Suppressor macrophage treated with lipopolysaccharide for 4 hours (primary cell): Measurements from ENCODE around the gene TMPRSS13.
"Not testable (repeated sequence)": the region's sequence is repeated elsewhere in the genome, so short reads cannot be mapped to it uniquely, and the experiment has no call there.

Source experiments
- DNase-seq: peaks from one replicate; pipeline ENCODE4 v3.0.0-alpha.2; 2020

The TMPRSS13 gene

GRCh38 chr11:117928446-117929141, 608 bp downstream of the TMPRSS13 start:
- DNase-seq, result peak; percentile 73

- no peak for DNase-seq
These were observed 1.3 kb downstream of the TMPRSS13 start for GRCh38 chr11:117927926-117928325.

- DNase-seq, result not testable (repeated sequence)
These were observed 3.0 kb downstream of the TMPRSS13 start for GRCh38 chr11:117926166-117926565.

GRCh38 chr11:117925198-117925925, 3.8 kb downstream of the TMPRSS13 start:
- DNase-seq, result no peak

GRCh38 chr11:117924631-117925170, 4.5 kb downstream of the TMPRSS13 start:
- DNase-seq, result no peak

GRCh38 chr11:117923773-117924172, 5.4 kb downstream of the TMPRSS13 start:
- DNase-seq, result peak; percentile 26

GRCh38 chr11:117923275-117923674, 5.9 kb downstream of the TMPRSS13 start:
- no peak for DNase-seq

DNA sequence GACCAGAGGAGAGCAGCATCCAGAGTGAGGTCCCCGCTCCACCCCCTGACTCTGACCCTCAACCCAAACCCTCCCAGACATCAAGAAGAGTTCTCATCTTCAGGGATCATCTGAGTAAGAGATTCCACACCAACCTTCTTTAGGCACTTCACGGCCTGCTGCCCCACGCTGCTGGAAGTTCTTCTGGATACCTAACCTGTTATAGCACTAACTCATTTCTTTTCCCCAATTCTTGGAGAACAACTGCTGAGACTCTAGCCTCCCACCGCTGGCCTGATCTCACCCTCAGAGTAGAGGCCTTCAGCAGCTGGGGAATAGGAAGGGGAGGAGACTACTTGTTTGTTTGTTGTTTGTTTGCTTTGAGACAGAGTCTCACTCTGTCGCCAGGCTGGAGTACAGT, 7.3 kb downstream of the TMPRSS13 start:
- no peak for DNase-seq

DNA sequence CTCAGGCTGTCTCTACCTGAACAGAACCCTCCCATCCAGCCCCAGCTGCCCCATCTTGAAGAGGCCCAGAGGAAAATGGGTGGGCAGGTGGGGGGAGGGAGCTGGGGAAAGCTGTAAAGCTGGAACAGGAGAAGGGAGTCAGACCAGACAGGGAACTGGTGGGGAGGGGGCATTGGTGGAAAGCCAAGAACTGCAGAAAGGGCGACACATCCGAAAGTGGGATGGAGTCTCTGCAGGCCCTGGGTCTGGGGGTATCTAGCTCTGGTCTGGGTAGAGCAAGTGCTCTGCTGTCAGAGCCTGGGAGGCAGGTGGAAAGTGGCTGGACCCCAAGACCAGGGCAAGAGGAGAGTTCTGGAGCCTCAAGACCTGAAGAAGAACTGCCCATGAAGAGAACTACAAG, 7.7 kb downstream of the TMPRSS13 start:
- no peak for DNase-seq

DNA sequence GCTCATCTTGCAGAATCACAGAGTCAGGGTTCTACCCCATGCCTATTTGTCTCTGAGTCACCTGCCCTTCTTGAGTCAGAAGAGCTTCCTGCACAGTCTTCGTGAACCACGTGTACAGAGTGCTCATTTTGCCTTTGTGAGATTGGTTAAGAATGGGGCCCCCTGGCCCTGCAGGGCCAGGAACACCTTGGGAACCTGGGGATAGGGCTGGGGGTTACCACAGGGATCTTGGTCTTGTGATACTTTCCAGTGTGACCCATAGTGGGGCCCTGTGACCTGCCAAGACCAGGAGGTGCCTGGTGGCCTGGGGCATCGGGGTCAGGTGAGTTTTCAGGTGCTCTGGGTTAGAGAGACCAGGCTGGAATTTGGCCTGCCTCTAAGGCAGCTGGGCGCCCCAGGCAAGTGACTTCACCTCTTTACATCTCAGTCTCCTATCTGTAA, 9.4 kb downstream of the TMPRSS13 start:
- peak; percentile 56 for DNase-seq

DNA sequence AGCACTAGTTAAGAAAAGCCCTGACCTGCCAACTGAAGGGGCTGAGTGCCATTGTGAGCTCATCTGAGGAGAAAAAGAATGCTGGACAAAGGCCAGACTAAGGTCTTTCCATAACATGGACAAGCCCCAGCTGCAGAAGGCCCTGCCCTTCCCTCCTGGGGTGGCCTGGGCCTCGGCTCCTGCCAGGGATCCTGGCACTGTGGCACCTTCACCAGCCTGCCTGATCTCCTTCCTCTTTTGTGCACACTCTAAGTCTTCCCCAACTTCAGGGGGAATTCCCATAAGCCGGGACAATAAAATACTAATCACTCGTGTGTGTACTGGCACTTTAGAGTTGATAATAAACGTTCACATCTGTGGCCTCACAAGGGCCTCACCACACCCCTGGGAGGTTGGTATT, 9.9 kb downstream of the TMPRSS13 start:
- DNase-seq, result peak; percentile 50

DNA sequence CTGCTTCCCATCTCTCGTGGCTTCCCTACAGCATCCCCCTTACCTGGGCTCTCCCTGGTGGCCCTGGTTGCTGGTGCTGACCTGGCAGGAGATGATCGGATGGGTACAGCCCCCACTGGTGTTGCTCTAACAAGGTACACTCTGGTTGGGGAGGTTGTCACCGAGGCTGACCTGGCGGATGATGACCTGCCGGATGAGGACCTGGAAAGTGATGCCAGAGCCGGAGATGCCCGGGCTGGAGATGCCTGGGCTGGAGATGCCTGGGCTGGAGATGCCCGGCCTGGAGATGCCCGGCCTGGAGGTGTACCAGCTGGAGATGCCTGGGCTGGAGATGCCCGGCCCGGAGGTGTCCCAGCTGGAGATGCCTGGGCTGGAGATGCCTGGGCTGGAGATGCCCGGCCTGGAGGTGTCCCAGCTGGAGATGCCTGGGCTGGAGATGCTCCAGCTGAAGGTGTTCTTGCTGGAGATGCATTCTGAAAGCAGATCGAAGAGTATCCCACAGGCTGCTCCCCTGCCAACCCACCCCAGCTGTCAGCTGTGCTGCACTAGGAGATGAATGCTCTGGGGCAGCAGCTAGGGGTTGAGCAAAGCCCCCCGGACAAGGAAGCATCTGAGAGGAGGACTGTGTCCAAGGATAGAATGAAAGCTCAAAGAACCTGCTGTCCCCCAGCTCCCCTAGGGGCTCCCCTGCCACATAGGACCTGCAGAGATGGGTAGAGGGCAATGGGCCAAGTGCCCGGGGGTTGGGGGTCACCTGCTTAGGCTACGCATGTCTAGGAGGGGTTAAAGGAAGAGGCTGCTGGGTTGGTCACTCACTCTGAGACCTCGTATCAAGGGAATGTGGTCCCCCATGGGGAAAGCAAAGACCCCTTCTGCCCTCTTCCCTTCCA, 10.6 kb downstream of the TMPRSS13 start:
- DNase-seq, result no peak

DNA sequence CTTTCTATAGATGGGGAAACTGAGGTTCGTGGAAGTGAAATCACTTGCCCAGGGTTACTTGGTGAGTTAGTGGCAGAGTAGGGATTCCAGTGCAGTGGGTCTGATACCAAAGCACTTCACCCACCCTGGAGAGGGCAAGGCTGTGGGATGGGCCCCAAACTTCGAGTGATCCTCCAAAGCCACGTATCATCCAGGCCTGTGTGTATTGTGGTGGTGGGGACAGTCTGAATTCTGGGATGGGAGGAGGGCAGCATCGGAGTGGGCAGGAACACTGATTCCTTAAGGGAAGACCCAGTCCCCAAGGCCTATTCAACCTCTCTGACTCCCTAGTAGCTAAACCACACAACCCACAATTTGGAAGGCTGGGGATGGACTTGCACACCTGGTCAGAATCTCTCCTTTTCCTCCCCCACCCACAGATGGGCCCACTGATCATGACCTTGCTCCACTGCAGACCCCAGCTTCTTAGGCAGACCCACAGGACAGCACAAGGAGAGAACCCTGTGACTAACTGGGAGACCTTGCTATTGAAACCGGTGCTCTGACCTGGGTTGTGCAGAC, 11.5 kb downstream of the TMPRSS13 start:
- no peak for DNase-seq

GRCh38 chr11:117916956-117917355, 12.2 kb downstream of the TMPRSS13 start:
- no peak for DNase-seq

DNA sequence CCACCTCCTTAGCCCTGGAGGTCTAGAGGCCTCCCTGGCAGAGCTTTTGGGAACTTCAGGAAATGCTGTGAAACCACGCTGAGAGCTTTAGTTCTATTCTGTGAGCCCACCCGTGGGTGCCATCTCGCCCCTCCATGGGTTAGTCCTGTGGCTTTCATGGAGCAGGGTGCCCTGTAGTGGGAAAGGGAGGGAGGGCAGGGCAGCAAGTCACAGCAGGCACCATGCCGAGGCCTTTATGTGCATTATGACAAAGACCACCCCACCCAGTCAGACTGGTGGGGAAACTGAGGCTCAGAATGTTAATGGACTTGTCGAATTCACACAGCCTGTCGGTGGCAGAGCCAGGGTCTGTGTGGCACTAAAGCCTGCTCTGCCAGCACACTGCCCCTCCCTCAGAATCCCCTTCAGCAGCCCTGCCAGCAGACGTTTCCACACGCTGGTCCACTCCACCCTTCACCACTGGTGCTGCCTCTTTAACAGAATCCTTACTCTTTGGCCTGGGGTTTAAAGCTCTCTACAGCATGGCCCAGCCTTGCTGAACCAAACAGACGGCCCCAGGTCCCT, 13.4 kb downstream of the TMPRSS13 start:
- no peak for DNase-seq

- no peak for DNase-seq
These were observed 14.1 kb downstream of the TMPRSS13 start for GRCh38 chr11:117914991-117915618.

DNA sequence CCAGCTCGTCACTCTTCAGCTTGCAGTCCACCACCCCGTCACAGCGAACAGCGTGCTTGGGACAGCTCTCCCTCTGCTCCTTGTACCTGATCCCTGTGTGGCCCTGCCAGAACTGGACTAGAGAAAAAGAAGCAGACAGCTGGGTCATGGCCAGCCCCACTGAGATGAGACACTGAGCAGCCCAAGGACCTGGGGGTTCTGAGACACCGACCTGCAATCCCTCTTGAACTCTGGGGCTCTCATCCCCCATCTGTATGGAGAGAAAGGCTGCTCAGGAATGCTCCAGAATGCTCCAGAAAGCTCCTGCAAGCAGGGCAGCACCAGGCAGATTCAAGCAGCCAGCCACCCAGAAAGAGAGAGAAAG, 14.8 kb downstream of the TMPRSS13 start:
- no peak for DNase-seq

- no peak for DNase-seq
These were observed 15.3 kb downstream of the TMPRSS13 start for GRCh38 chr11:117913736-117914397.

DNA sequence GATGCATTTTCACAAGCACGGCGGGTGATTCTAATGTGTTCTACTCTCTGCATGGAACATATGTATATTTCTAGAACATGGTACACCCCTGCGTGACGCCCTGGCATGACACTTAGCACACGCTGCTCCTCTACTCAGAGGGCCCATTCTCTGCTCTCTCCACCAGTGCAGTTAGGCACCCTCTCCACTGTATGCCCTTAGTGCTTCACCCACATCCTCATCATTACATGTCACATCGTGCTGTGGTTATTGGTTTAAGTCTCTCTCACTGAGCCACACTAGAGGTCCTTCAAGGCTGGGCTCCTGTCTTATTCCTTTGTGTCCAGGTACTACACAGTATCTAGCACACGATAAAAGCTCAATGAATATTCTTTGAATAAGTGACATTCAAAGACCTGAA, 16.7 kb downstream of the TMPRSS13 start:
- DNase-seq, result no peak

DNA sequence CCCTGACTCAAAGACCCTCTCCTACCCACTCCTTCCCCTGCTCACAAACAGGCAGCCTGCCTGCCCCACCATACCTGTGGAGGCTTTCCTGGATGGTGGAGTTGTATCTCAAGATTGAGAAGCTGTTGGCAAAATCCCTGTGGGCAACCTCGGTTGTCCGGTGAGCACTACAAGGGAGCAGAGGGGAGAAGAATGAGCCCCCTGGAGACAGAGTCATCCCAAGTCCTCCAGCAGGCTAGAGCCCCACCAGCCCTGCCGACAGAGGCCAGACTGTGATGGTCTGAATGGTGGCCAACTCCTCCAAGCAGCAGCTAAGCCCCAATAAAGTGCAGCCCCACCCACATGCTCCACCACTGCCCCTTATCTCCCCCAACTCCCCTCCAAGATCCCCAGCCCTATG, 17.5 kb downstream of the TMPRSS13 start:
- no peak for DNase-seq

DNA sequence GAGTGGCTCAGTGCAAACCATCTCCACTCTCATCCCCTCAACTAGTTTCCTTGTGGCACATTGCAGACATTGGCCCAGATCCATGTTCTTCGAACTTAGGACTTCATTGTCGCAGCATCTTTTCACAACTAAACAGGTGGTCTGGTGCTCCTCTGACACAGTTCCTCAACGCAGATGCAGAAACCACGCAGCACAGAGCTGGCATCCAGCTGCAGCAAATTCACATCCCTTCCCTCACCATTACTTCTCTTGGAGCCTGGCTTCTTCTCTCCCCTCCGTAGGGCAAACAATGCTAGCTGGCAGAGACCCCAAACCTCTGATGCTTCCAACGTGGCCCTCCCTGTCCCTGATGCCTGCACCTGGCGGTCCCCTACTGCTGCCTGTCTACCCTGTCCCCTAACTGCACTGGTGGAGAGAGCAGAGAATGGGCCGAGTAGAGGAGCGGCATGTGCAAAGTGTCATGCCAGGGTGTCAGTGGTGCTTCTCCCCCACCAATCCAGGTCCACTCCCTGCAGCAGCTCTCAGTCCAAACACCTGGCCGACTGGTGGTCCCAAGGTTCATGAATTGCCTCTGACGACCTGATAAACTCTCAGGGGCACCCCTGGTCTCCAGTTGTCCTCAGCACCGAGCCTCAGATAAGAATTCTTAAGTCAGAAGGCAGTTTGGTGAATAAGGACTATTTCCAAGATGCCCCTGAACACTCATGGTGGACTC, 18.1 kb downstream of the TMPRSS13 start:
- DNase-seq, result no peak
